GM12874 (cell line): ENCODE data around the gene ASCC1.

ENCODE experiments used
- TF ChIP-seq, protein P1 (sequence below): IDR thresholded peaks from 2 replicates; pipeline ENCODE4 v1.5.1; 2011; ENCODE audit warnings: low read depth, mild to moderate bottlenecking, control low read depth, low read length, moderate library complexity; ENCODE audit not compliant: insufficient read depth

ASCC1 gene

GRCh38 chr10:72146559-72147323 is 69.3 kb downstream of the ASCC1 start:
- TF ChIP-seq, protein P1, sequence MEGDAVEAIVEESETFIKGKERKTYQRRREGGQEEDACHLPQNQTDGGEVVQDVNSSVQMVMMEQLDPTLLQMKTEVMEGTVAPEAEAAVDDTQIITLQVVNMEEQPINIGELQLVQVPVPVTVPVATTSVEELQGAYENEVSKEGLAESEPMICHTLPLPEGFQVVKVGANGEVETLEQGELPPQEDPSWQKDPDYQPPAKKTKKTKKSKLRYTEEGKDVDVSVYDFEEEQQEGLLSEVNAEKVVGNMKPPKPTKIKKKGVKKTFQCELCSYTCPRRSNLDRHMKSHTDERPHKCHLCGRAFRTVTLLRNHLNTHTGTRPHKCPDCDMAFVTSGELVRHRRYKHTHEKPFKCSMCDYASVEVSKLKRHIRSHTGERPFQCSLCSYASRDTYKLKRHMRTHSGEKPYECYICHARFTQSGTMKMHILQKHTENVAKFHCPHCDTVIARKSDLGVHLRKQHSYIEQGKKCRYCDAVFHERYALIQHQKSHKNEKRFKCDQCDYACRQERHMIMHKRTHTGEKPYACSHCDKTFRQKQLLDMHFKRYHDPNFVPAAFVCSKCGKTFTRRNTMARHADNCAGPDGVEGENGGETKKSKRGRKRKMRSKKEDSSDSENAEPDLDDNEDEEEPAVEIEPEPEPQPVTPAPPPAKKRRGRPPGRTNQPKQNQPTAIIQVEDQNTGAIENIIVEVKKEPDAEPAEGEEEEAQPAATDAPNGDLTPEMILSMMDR, result no peak

GRCh38 chr10:72146071-72146470 is 70.0 kb downstream of the ASCC1 start:
- TF ChIP-seq, protein P1, result no peak

GRCh38 chr10:72145657-72146056 is 70.4 kb downstream of the ASCC1 start:
- TF ChIP-seq, protein P1, result no peak

DNA sequence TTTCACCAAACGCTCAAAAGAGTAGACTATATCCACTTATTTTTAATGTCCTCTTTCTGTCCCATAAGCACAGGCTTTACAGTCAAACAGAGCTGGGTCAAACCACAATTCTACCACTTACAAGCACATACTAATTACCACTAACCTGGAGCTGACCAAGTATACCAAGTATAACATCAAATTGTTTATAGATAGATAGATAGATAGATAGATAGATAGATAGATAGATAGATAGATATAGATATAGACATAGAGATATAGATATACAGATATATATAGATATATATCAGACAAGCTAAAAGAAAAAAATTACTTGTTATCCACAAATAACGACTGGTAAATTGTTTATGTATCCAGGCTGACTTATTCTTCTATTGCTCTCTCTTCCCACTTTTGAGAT is 75.2 kb downstream of the ASCC1 start:
- TF ChIP-seq, protein P1, result no peak

DNA sequence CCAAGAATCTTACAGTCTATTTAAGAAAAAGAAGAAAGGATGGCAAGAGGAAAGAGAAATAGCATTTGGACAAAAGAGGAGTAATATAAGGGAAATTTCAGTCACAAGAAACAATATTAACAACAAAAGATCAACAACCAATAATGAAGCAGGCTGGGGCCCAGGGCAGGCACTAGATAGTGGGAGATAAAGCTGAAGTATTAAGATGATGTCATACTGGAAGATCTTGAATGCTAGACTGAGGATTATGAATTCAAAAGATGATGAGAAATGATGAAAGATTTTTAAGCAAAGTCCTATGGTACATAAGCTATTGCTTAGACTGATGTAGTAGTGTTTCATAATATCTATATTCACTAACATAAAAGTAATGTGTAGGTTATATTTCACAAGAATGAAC is 75.9 kb downstream of the ASCC1 start:
- TF ChIP-seq, protein P1, result no peak

- TF ChIP-seq, protein P1, result no peak
Observed at GRCh38 chr10:72137583-72137982, 78.5 kb downstream of the ASCC1 start.

GRCh38 chr10:72134785-72135767 is 81.0 kb downstream of the ASCC1 start:
- TF ChIP-seq, protein P1, result no peak
